NCI-H2171 treated with DMSO at 0.1 percent for 48 hours (cell line): ENCODE data around the gene RFTN2.
"Not testable (repeated sequence)": the region's sequence is repeated elsewhere in the genome, so short reads cannot be mapped to it uniquely, and the experiment has no call there.

Experiments used
- DNase-seq: peaks from one replicate; lab custom pipeline; 2025; lab: John Stamatoyannopoulos, UW

Gene RFTN2

GRCh38 chr2:197604117-197604860 lies 71.1 kb downstream of the RFTN2 start:
- no peak for DNase-seq

GRCh38 chr2:197601726-197602125 lies 73.7 kb downstream of the RFTN2 start:
- DNase-seq: no peak

DNA sequence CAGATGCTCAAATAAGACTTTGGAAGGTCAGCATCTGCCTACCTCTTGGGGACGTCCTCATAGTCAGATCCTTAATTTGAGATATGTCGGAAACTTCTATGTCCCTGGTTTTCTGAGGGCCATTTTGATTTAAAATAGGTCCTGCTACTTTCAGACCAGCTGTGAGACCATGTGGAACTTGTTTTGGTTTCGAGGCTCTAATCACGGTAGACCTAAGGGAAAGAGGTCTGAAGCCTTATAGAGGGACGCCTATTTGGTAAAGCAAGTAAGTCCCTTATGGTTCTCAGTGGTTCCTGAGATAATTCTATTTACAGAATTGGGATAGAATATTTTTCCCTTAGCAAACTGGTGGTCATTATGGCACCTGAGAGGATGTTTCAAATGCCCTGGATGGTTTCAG lies 75.1 kb downstream of the RFTN2 start:
- DNase-seq: no peak

GRCh38 chr2:197599285-197599965 lies 76.0 kb downstream of the RFTN2 start:
- DNase-seq: peak; percentile 71

- no peak for DNase-seq
Observed at GRCh38 chr2:197598450-197598849, 76.9 kb downstream of the RFTN2 start.

DNA sequence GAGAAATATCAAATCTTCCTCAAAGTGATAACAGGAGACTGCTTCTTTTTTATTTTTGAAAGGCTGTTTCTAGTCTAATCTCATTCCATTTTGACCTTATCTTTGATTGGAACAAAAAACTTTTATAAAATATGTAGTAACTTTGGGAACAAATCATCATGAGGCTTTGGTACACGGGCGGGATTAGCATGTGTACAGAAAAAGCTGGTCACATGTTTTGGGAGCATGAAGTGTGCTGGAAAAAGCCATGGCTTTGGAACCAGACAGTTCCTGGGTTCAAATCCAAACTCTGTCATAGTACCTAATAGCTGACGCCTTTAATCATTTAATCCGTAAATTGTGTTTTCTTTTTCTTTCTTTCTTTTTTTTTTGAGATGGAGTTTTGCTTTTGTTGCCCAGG lies 78.2 kb downstream of the RFTN2 start:
- DNase-seq: no peak

DNA sequence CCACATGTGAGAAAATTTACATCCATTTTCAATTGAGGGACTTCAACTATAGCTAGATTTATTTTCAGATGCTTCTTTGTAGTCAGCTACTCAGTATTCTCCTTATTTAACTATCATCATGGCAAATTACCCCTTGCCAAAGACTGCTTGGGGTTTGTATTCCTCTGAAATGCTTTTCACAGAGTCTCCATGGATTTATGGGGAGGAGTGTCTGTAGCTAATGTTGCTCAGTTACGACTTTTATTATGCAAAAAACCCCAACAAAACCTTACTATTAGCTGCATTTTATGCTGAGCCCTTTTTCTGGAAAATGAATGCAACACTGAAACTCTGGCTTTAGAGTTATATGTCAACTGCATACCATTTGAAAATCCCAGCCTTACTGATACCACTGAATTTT lies 78.6 kb downstream of the RFTN2 start:
- DNase-seq: no peak

GRCh38 chr2:197591339-197592072 lies 83.9 kb downstream of the RFTN2 start:
- DNase-seq: no peak

DNA sequence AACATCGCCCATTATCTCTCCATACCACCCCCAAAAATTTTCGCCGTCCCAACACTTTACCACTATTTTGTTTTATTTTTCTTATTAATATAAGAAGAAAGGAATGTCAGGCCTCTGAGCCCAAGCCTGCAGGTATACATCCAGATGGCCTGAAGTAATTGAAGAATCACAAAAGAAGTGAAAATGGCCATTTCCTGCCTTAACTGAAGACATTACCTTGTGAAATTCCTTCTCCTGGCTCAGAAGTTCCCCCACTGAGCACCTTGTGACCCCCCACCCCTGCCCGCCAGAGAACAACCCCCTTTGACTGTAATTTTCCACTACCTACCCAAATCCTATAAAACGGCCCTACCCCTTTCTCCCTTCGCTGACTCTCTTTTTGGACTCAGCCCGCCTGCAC lies 88.1 kb downstream of the RFTN2 start:
- not testable (repeated sequence) for DNase-seq

DNA sequence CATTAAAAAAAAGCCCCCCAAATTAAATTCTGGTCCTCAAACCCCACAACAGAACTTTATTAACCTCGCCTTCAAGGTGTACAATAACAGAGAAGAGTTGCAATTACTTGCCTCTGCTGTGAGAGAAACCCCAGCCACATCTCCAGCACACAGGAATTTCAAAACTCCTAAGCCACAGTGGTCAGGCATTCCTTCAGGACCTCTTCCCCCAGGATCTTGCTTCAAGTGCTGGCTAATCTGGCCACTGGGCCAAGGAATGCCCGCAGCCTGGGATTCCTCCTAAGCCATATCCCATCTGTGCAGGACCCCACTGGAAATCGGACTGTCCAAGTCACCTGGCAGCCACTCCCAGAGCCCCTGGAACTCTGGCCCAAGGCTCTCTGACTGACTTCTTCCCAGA lies 95.2 kb downstream of the RFTN2 start:
- DNase-seq: not testable (repeated sequence)

- DNase-seq: not testable (repeated sequence)
Observed at GRCh38 chr2:197578294-197578693, 97.1 kb downstream of the RFTN2 start.

DNA sequence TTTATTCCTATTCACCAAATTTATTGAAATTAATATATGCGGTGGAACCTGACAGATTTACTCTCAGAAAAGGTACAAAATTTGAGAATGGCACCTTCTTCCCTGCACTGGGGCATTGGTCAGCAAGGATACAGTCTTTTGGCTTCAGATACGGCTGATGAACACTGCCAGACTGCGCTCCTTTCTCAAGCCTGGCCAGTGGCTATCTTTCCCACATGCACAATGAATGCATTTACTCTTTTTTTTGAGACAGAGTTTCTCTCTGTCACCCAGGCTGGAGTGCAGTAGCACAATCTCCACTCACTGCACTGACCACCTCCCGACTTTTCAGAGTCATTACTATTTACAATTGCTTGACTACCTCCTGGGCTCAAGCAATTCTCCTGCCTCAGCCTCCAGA lies 97.9 kb downstream of the RFTN2 start:
- DNase-seq: no peak

DNA sequence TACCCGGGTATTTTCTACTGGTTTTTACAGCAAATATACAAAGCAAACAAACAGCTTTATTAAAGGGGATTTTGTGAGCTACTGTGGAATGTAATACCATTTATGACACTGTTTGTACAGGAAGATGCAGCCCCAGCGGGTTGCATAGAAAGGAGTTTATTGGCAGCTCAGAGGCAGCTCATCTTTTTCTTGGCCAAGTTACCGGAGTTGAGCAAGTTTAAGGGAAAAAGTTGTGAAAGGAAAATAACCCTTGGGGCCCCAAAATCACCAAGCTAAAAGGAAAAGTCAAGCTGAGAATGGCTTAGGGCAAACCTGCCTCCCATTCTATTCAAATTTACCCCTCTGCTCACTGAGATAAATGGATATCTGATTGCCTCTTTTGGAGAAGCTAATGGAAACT lies 98.8 kb downstream of the RFTN2 start:
- DNase-seq: no peak

- DNase-seq: no peak
Observed at GRCh38 chr2:197575987-197576386, 99.4 kb downstream of the RFTN2 start.

DNA sequence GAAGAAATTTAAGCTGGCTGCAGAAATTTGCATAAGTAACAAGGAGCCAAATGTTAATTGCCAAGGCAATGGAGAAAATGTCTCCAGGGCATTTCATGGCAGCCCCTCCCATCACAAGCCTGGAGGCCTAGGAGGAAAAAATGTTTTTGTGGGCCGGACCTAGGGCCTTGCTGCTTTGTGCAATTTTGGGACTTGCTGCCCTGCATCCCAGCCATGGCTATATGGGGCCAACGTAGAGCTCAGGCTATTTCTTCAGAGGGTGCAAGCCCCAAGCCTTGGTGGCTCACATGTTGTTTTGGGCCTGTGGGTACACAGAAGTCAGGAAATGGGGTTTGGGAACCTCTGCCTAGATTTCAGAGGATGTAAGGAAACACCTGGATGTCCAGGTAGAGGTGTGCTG lies 101.8 kb downstream of the RFTN2 start:
- DNase-seq: no peak

GRCh38 chr2:197571627-197572271 lies 103.6 kb downstream of the RFTN2 start:
- DNase-seq: peak; percentile 34

GRCh38 chr2:197560146-197560665 lies 115.2 kb downstream of the RFTN2 start:
- DNase-seq: no peak

- no peak for DNase-seq
Observed at GRCh38 chr2:197559681-197560080, 115.7 kb downstream of the RFTN2 start.

- DNase-seq: no peak
Observed at GRCh38 chr2:197558393-197558792, 117.0 kb downstream of the RFTN2 start.

DNA sequence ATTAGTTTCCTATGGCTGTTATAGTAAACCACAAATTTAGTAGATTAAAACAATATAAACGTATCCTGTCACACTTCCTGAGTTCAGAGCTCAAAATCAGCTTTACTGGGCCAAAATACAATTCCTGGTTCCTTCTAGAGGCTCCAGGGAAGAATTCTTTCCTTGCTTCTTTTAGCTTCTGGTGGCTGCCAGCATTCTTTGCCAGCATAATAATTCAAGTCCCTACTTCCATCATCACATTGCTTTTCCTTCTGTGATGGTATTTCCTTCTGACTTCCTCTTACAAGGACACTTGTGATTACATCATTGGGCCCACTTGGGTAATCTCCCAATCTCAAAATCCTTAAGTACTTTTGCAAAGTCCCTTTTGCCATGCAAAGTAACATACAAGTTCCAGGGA lies 118.9 kb downstream of the RFTN2 start:
- DNase-seq: no peak

- no peak for DNase-seq
Observed at GRCh38 chr2:197555467-197555866, 119.9 kb downstream of the RFTN2 start.

- not testable (repeated sequence) for DNase-seq
Observed at GRCh38 chr2:197551260-197551659, 124.1 kb downstream of the RFTN2 start.
